ENCODE data around the gene DCXR.
A peak's percentile ranks its signal among the peaks of the same experiment; 100 is the strongest.

The DCXR gene

DNA sequence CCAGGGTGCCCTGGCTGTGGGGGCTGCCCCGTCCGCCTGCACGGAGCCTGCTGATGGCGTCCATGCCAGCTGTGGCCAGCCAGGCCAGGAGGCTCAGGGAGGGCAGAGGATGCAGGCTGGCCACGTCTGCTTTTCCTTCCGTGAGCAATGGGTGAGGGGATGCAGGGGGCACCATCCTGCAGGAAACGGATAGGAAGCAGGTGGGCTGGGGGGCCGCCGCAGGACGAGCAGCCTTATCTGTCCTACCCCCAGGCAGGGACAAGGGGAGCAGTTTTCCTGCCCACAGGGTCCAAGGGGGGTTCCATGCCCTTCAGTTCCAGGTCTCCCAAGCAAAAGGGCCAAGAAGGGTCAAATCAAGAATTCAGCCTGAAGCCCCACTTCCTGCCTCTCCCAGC lies 21.4 kb upstream of the DCXR start:
- Mint-ChIP-seq H3K9me3 (no peaks in the 10 kb centered on the region), H3K4me3 (no peak overlapping the region), H3K27ac (no peak overlapping the region), H3K36me3 (ENCODE audit: low read depth) (peaks cover 12% of the 10 kb centered on the region), H3K27me3 (ENCODE audit: low read depth) (no peaks in the 10 kb centered on the region), H3K4me1 (no peaks in the 10 kb centered on the region)
- TF ChIP-seq, protein P1, sequence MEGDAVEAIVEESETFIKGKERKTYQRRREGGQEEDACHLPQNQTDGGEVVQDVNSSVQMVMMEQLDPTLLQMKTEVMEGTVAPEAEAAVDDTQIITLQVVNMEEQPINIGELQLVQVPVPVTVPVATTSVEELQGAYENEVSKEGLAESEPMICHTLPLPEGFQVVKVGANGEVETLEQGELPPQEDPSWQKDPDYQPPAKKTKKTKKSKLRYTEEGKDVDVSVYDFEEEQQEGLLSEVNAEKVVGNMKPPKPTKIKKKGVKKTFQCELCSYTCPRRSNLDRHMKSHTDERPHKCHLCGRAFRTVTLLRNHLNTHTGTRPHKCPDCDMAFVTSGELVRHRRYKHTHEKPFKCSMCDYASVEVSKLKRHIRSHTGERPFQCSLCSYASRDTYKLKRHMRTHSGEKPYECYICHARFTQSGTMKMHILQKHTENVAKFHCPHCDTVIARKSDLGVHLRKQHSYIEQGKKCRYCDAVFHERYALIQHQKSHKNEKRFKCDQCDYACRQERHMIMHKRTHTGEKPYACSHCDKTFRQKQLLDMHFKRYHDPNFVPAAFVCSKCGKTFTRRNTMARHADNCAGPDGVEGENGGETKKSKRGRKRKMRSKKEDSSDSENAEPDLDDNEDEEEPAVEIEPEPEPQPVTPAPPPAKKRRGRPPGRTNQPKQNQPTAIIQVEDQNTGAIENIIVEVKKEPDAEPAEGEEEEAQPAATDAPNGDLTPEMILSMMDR (IDR thresholded peaks at IDR 0.05; ENCODE audit: unreplicated experiment in 3 of 3) = no peak

GRCh38 chr17:82058230-82058854 lies 20.8 kb upstream of the DCXR start:
- Mint-ChIP-seq H3K27me3 (ENCODE audit: low read depth) (no peaks in the 10 kb centered on the region), H3K4me3 (no peak overlapping the region), H3K4me1 (peaks cover 1% of the 10 kb centered on the region), H3K27ac (no peak overlapping the region), H3K9me3 (no peaks in the 10 kb centered on the region), H3K36me3 (ENCODE audit: low read depth) (peaks cover 12% of the 10 kb centered on the region)
- TF ChIP-seq, protein P1 (IDR thresholded peaks at IDR 0.05; ENCODE audit: unreplicated experiment in 3 of 3) = no peak

DNA sequence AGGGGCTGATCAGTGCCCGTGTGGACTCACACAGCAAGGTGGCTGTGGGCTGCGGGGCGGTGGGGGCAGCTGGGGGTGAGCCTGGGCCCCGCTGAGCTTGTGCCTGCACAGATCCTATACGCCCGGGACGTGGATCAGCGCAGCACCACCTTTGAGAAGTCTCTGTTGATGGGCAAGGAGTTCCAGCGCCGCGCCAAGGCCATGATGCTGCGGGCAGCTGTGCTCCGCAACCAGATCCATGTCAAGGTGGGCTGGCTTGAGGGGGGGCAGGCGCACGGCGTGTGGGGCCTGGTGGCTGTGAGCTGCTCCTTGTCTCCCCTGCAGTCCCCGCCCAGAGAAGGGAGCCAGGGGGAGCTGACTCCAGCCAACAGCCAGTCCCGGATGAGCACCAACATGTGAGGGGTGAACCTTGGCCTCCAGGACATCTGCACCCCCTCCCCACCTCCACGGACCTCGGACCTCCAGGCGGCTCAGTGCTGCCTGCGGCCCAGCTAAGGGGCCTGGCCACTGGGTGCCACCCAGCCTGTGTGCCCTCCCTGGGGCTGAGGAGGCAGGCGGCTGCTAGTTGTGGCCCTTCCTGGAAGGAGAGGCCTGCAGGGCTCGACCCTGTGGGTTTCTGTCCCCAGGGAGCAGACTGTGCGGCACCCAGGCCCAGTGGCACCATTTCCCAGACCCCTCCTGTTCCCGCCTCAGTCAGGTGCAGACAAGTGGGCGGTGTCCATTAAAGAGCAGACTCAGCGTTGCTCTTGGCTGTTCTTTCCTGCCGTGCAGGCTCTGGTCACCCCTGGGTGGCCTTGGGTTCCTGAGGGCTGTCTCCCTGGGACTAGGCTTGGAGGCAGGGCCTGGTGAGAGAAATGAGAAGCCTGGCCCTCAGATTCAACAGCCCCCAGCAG lies 19.5 kb upstream of the DCXR start:
- Mint-ChIP-seq H3K4me3 (no peak overlapping the region), H3K9me3 (no peaks in the 10 kb centered on the region), H3K36me3 (ENCODE audit: low read depth) (peaks cover 12% of the 10 kb centered on the region), H3K27me3 (ENCODE audit: low read depth) (no peaks in the 10 kb centered on the region), H3K27ac (no peak overlapping the region), H3K4me1 (peaks cover 5% of the 10 kb centered on the region)
- TF ChIP-seq, protein P1 (IDR thresholded peaks at IDR 0.05; ENCODE audit: unreplicated experiment in 3 of 3) = no peak

GRCh38 chr17:82055965-82056728 lies 18.6 kb upstream of the DCXR start:
- Mint-ChIP-seq H3K9me3 (no peaks in the 10 kb centered on the region), H3K27ac (no peak overlapping the region), H3K27me3 (ENCODE audit: low read depth) (no peaks in the 10 kb centered on the region), H3K4me3 (peak overlapping the region in 1 of 3 experiments; percentile 30), H3K36me3 (ENCODE audit: low read depth) (peaks cover 12% of the 10 kb centered on the region), H3K4me1 (peaks cover 5% of the 10 kb centered on the region)
- TF ChIP-seq, protein P1 (IDR thresholded peaks at IDR 0.05; ENCODE audit: unreplicated experiment in 3 of 3) = no peak

- peaks cover 11% of the 10 kb centered on the region for H3K36me3 Mint-ChIP-seq (ENCODE audit: low read depth)
- H3K27ac Mint-ChIP-seq = no peak overlapping the region
- peak overlapping the region; percentile 48 to 63 (median 59) for H3K4me3 Mint-ChIP-seq
- TF ChIP-seq, protein P1 (IDR thresholded peaks at IDR 0.05; ENCODE audit: unreplicated experiment in 3 of 3) = no peak
- H3K9me3 Mint-ChIP-seq = no peaks in the 10 kb centered on the region
- H3K4me1 Mint-ChIP-seq = peaks cover 9% of the 10 kb centered on the region
- H3K27me3 Mint-ChIP-seq (ENCODE audit: low read depth) = no peaks in the 10 kb centered on the region
Observed at GRCh38 chr17:82055023-82055964, 17.8 kb upstream of the DCXR start.
